ENCODE data around the gene STX1A.
"Not testable (repeated sequence)": the region's sequence is repeated elsewhere in the genome, so short reads cannot be mapped to it uniquely, and the experiment has no call there.

The STX1A gene

GRCh38 chr7:73736885-73737284, 17.4 kb upstream of the STX1A start:
- no peak for DNase-seq (ENCODE audit: extremely low read depth in 1 of 2, low read depth in 1 of 2)

- DNase-seq (ENCODE audit: extremely low read depth in 1 of 2, low read depth in 1 of 2) = no peak
Observed at GRCh38 chr7:73735528-73735905, 16.0 kb upstream of the STX1A start.

GRCh38 chr7:73734619-73735527, 15.4 kb upstream of the STX1A start:
- peak; percentile 57 to 65 for DNase-seq (ENCODE audit: extremely low read depth in 1 of 2, low read depth in 1 of 2)

- no peak for DNase-seq (ENCODE audit: extremely low read depth in 1 of 2, low read depth in 1 of 2)
Observed at GRCh38 chr7:73732397-73732796, 12.9 kb upstream of the STX1A start.

- DNase-seq (ENCODE audit: extremely low read depth in 1 of 2, low read depth in 1 of 2) = no peak
Observed at GRCh38 chr7:73730485-73730884, 11.0 kb upstream of the STX1A start.

- DNase-seq (ENCODE audit: extremely low read depth in 1 of 2, low read depth in 1 of 2) = no peak
Observed at GRCh38 chr7:73728551-73728950, 9.1 kb upstream of the STX1A start.

- no peak for DNase-seq (ENCODE audit: extremely low read depth in 1 of 2, low read depth in 1 of 2)
Observed at GRCh38 chr7:73727952-73728351, 8.5 kb upstream of the STX1A start.

GRCh38 chr7:73726083-73726466, 6.6 kb upstream of the STX1A start:
- DNase-seq (ENCODE audit: extremely low read depth in 1 of 2, low read depth in 1 of 2) = no peak

- DNase-seq (ENCODE audit: extremely low read depth in 1 of 2, low read depth in 1 of 2) = no peak
Observed at GRCh38 chr7:73723813-73724212, 4.3 kb upstream of the STX1A start.

- DNase-seq (ENCODE audit: extremely low read depth in 1 of 2, low read depth in 1 of 2) = no peak
Observed at GRCh38 chr7:73722785-73723184, 3.3 kb upstream of the STX1A start.

- DNase-seq (ENCODE audit: extremely low read depth in 1 of 2, low read depth in 1 of 2) = not testable (repeated sequence)
Observed at GRCh38 chr7:73722182-73722581, 2.7 kb upstream of the STX1A start.

GRCh38 chr7:73721377-73721817, 1.9 kb upstream of the STX1A start:
- DNase-seq (ENCODE audit: extremely low read depth in 1 of 2, low read depth in 1 of 2) = no peak

GRCh38 chr7:73720443-73720842, 974 bp upstream of the STX1A start:
- not testable (repeated sequence) for DNase-seq (ENCODE audit: extremely low read depth in 1 of 2, low read depth in 1 of 2)

GRCh38 chr7:73719806-73720169, 319 bp upstream of the STX1A start:
- no peak for DNase-seq (ENCODE audit: extremely low read depth in 1 of 2, low read depth in 1 of 2)

GRCh38 chr7:73718438-73718881, 1.0 kb downstream of the STX1A start:
- no peak for DNase-seq (ENCODE audit: extremely low read depth in 1 of 2, low read depth in 1 of 2)

GRCh38 chr7:73717991-73718405, 1.5 kb downstream of the STX1A start:
- DNase-seq (ENCODE audit: extremely low read depth in 1 of 2, low read depth in 1 of 2) = peak; percentile 57 to 60

- no peak for DNase-seq (ENCODE audit: extremely low read depth in 1 of 2, low read depth in 1 of 2)
Observed at GRCh38 chr7:73717025-73717807, 2.3 kb downstream of the STX1A start.

- no peak for DNase-seq (ENCODE audit: extremely low read depth in 1 of 2, low read depth in 1 of 2)
Observed at GRCh38 chr7:73716318-73716890, 3.1 kb downstream of the STX1A start.

- no peak for DNase-seq (ENCODE audit: extremely low read depth in 1 of 2, low read depth in 1 of 2)
Observed at GRCh38 chr7:73715648-73716317, 3.7 kb downstream of the STX1A start.

- not testable (repeated sequence) for DNase-seq (ENCODE audit: extremely low read depth in 1 of 2, low read depth in 1 of 2)
Observed at GRCh38 chr7:73713319-73713718, 6.2 kb downstream of the STX1A start.

- DNase-seq (ENCODE audit: extremely low read depth in 1 of 2, low read depth in 1 of 2) = no peak
Observed at GRCh38 chr7:73712773-73713172, 6.7 kb downstream of the STX1A start.

All from activated CD8-positive, alpha-beta memory T cell treated with anti-CD3 and anti-CD28 coated beads for 1 hour (primary cell).